A673 (cell line): ENCODE measurements around the gene GPR176. TPM values are rescaled to one million over a fixed set of nuclear protein-coding genes. Genes with fewer than 3 reads are reported as not detected.
A peak's percentile ranks its signal among the peaks of the same experiment; 100 is the strongest.

Experiments
- BruUV-seq: library from RNA; stranded (reverse); fragments of 400-500 nt; replicated peaks from 2 replicates; lab custom pipeline; 2021; lab: Mats Ljungman, UMichigan
- CTCF ChIA-PET: fragments of 300-600 bp; sonication (Branson Sonifier 250); formaldehyde crosslinking; loops from one replicate; lab custom pipeline; 2022; ENCODE audit warnings: antibody characterized with exemption; lab: Charles Lee
- POLR2A ChIA-PET: fragments of 300-600 bp; sonication (Branson Sonifier 250); formaldehyde crosslinking; loops from one replicate; lab custom pipeline; 2022; ENCODE audit warnings: antibody characterized with exemption; ENCODE audit not compliant: low non-redundant PET; lab: Charles Lee
- DNase-seq: peaks from one replicate; pipeline ENCODE4 v3.0.0-alpha.2; 2015; ENCODE audit warnings: low spot score
- H3K27ac ChIP-seq: fragments of 200-600 bp; sonication (generic); 2 replicates; pipeline ENCODE4 v1.5.1; 2016; ENCODE audit warnings: mixed run types, low read depth, mild to moderate bottlenecking, mixed read lengths, antibody characterized with exemption, low read length; ENCODE audit not compliant: poor library complexity, severe bottlenecking
- H3K27me3 ChIP-seq: fragments of 200-600 bp; sonication (generic); replicated peaks from 2 replicates; pipeline ENCODE4 v1.6.1; 2017; ENCODE audit warnings: mixed run types, low read depth, mild to moderate bottlenecking, mixed read lengths, antibody characterized with exemption, low read length; ENCODE audit not compliant: insufficient read depth, poor library complexity
- H3K36me3 ChIP-seq: fragments of 200-600 bp; sonication (generic); 2 replicates; pipeline ENCODE4 v1.6.1; 2016; ENCODE audit warnings: mixed run types, mild to moderate bottlenecking, mixed read lengths, antibody characterized with exemption, low read length; ENCODE audit not compliant: insufficient read depth, poor library complexity, severe bottlenecking
- H3K4me1 ChIP-seq: fragments of 200-600 bp; sonication (generic); 2 replicates; pipeline ENCODE4 v1.6.1; 2017; ENCODE audit warnings: mixed run types, mild to moderate bottlenecking, mixed read lengths, antibody characterized with exemption, low read length; ENCODE audit not compliant: insufficient read depth, poor library complexity, severe bottlenecking
- H3K4me3 ChIP-seq: fragments of 200-600 bp; sonication (generic); 2 replicates; pipeline ENCODE4 v1.5.1; 2016; ENCODE audit warnings: low read depth, mixed run types, mild to moderate bottlenecking, mixed read lengths, low read length; ENCODE audit not compliant: poor library complexity, severe bottlenecking
- H3K9me3 ChIP-seq: fragments of 200-600 bp; sonication (generic); 2 replicates; pipeline ENCODE4 v1.6.1; 2016; ENCODE audit warnings: mixed run types, low read depth, mild to moderate bottlenecking, mixed read lengths, antibody characterized with exemption, low read length; ENCODE audit not compliant: poor library complexity, severe bottlenecking
- EZH2 ChIP-seq: fragments of 200-600 bp; sonication (generic); IDR thresholded peaks from 2 replicates; pipeline ENCODE4 v1.6.1; 2017; ENCODE audit warnings: borderline replicate concordance, low read depth, mild to moderate bottlenecking, mixed read lengths, antibody characterized with exemption, low read length; ENCODE audit not compliant: poor library complexity, severe bottlenecking
- intact Hi-C: fragments of 100-400 bp; cut with micrococcal nuclease; formaldehyde crosslinking; loops from one replicate; pipeline ENCODE4 v1.10.0; 2022; ENCODE audit not compliant: unreplicated experiment
- total RNA-seq: library from RNA; stranded (reverse); gene quantifications from 2 replicates; pipeline ENCODE4 v1.2.3, GENCODE V29; 2021
- TF ChIP-seq, protein P1 (sequence below): fragments of 300-800, 200-600 bp; sonication (generic); conservative IDR thresholded peaks from 2 replicates; pipeline ENCODE4 v1.5.1; 2017; ENCODE audit warnings: low read depth, mild to moderate bottlenecking, antibody characterized with exemption, low read length, moderate library complexity, mixed read lengths

The GPR176 gene
- total RNA-seq, 1 experiment from 2014 or later, result 5.6 TPM

DNA sequence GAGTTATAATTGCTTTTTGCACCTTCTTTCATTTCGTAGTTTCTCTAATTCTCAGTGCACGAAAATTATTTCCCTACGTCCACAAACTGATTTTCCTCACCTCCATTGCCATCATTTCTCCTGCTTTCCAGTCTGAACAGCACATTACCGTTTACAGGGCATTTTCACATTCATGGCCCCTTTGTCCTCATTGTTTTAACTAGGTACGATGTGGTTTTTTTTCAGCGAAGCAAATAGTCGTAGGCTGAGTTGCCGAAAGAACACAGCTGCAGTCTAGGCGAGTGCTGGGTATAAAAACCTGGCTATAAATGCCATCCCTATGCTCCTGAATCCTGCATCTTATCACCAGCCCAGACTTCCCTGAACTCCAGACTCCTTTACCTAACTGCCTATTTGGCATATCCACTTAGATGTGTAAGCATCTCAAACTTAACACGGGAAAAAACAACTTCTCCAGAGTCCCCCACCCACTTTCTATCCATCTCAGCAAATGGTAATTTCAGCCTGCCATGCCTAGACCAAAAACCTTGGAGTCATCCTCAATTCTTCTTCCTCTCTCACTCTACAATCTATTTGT is 136.7 kb downstream of the GPR176 start:
- TSS peak; percentile 85 for BruUV-seq
- POLR2A ChIA-PET, result no interaction called here

DNA sequence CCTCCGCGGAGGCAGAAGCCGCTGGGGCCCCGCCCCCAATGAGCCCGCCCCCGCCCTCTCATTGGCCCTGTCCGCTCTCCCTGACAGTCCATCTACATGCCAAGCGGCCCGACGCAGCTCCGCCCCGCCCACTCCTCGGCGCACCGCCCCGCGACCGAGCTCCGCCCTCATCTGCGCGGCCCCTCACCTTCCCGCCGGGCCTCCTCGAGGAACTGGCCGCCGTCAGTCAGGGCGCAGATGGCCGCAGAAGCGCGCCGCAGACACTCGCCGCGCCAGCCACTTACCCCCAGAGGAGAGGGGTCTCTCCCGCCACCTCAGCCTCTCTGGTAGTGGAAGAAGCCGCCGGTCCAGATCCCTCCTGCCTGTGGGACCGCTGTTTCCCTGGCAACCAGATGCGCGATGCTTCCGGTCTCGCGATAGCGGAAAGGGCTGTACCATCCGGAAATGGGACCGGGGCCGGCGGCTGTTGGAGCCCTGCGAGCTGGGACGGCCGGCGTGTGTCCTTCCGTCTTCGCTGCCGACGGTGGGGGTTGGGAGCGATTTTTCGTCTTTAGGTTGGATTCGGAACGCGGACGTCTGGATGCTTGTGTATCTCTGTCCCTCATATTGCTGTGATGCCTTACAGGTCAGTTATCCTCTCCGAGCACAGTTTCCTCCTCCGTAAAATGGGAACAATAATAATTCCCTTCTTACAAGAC is 137.5 kb downstream of the GPR176 start, which contains the start of gene FSIP1:
TSS of gene FSIP1 (minus strand) at position 401 of the 698 bp plus-strand sequence. CDS start 6,317 bp downstream, outside the sequence.
- H3K27ac ChIP-seq, result peak within 1 kb of the TSS; percentile 34
- no TSS peak for BruUV-seq
- TF ChIP-seq, protein P1, sequence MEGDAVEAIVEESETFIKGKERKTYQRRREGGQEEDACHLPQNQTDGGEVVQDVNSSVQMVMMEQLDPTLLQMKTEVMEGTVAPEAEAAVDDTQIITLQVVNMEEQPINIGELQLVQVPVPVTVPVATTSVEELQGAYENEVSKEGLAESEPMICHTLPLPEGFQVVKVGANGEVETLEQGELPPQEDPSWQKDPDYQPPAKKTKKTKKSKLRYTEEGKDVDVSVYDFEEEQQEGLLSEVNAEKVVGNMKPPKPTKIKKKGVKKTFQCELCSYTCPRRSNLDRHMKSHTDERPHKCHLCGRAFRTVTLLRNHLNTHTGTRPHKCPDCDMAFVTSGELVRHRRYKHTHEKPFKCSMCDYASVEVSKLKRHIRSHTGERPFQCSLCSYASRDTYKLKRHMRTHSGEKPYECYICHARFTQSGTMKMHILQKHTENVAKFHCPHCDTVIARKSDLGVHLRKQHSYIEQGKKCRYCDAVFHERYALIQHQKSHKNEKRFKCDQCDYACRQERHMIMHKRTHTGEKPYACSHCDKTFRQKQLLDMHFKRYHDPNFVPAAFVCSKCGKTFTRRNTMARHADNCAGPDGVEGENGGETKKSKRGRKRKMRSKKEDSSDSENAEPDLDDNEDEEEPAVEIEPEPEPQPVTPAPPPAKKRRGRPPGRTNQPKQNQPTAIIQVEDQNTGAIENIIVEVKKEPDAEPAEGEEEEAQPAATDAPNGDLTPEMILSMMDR, result no peak
- TF ChIP-seq EZH2, result no peak
- no peaks in the 10 kb centered on the region for H3K27me3 ChIP-seq
- peak; percentile 98 for DNase-seq
- H3K9me3 ChIP-seq, result peaks cover 5% of the 10 kb centered on the region
- POLR2A ChIA-PET, result no interaction called here
- H3K4me1 ChIP-seq, result peaks cover 14% of the 10 kb centered on the region
- H3K4me3 ChIP-seq, result peak within 1 kb of the TSS; percentile 72
- no peaks in the 10 kb centered on the region for H3K36me3 ChIP-seq
- CTCF ChIA-PET, result interaction anchor here (1.0 to 1.6 kb wide), 2 partner anchors 92 to 97 kb away, joined by 3 to 4 read pairs; no protein-coding TSS in a partner anchor
- intact Hi-C loops, result no loop called here

More for the DNA sequence above, 136.7 kb downstream of the GPR176 start:
- H3K9me3 ChIP-seq, result peaks cover 5% of the 10 kb centered on the region
- peak overlapping the region; percentile 34 for H3K27ac ChIP-seq
- CTCF ChIA-PET, result interaction anchor here (1.6 kb wide), 1 partner anchor 98 kb away, joined by 4 read pairs; no protein-coding TSS in a partner anchor
- peak; percentile 12 for DNase-seq
- H3K4me3 ChIP-seq, result peak overlapping the region; percentile 72
- intact Hi-C loops, result no loop called here
- TF ChIP-seq EZH2, result no peak
- TF ChIP-seq, protein P1, result no peak
- H3K4me1 ChIP-seq, result peaks cover 14% of the 10 kb centered on the region
- no peaks in the 10 kb centered on the region for H3K36me3 ChIP-seq
- no peaks in the 10 kb centered on the region for H3K27me3 ChIP-seq

DNA sequence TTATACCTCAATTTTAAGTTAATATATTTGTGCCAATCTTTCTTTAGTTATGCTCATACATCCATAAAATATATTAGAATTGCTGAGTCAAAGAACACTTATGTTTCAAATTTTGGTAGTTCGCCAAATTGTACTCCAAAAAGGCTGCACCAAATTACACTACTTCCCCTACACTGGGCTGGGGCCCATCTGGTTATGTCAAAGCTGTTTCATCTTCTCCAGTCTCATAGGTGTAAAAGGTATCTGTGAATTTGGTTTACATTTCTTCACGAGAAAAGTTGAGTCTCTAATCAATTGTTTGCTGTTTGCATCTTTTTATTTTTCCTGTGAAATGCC is 138.1 kb downstream of the GPR176 start:
- TF ChIP-seq EZH2, result no peak
- TF ChIP-seq, protein P1, result no peak
- POLR2A ChIA-PET, result no interaction called here
- Histone ChIP-seq H3K4me1 (peaks cover 14% of the 10 kb centered on the region), H3K27me3 (no peaks in the 10 kb centered on the region), H3K9me3 (peaks cover 5% of the 10 kb centered on the region), H3K4me3 (peak overlapping the region; percentile 72), H3K36me3 (no peaks in the 10 kb centered on the region), H3K27ac (no peak overlapping the region)
- peak; percentile 13 for DNase-seq
- CTCF ChIA-PET, result interaction anchor here (1.0 to 1.6 kb wide), 2 partner anchors 93 to 96 kb away, joined by 3 to 4 read pairs; no protein-coding TSS in a partner anchor
- BruUV-seq, result no TSS peak
- intact Hi-C loops, result no loop called here
